SK-N-SH treated with all-trans-retinoic acid at 6 μM for 48 hours (cell line): ENCODE data around the gene UQCRC1.

Experiments used
- ATAC-seq: fragments of 200-7000 bp; cut with Tn5 transposase; 3 replicates; pipeline ENCODE4 v1.9.1; 2020; ENCODE audit warnings: mild to moderate bottlenecking, moderate library complexity
- ARNTL ChIP-seq: fragments of 450-650 bp; formaldehyde crosslinking; IDR thresholded peaks from 2 replicates; pipeline ENCODE4 v1.5.0; 2020; ENCODE audit warnings: low read depth, mild to moderate bottlenecking, moderate library complexity, borderline replicate concordance
- BACH2 ChIP-seq: fragments of 250-450 bp; sonication (Bioruptor Pico); IDR thresholded peaks from 2 replicates; pipeline ENCODE4 v1.9.0; 2021; ENCODE audit warnings: mild to moderate bottlenecking, borderline replicate concordance
- CREB5 ChIP-seq: fragments of 250-450 bp; sonication (Bioruptor Pico); IDR thresholded peaks from 2 replicates; pipeline ENCODE4 v1.5.1; 2020; ENCODE audit warnings: low read depth, mild to moderate bottlenecking, moderate library complexity
- CSDC2 ChIP-seq: fragments of 250-450 bp; sonication (Bioruptor Pico); IDR thresholded peaks from 2 replicates; pipeline ENCODE4 v1.5.0; 2020; ENCODE audit warnings: mild to moderate bottlenecking, moderate library complexity
- CSRNP3 ChIP-seq: fragments of 250-450 bp; sonication (Bioruptor Pico); IDR thresholded peaks from 2 replicates; pipeline ENCODE4 v1.5.1; 2021; ENCODE audit warnings: mild to moderate bottlenecking, moderate library complexity
- ESRRG ChIP-seq: fragments of 250-450 bp; sonication (Bioruptor Pico); IDR thresholded peaks from 2 replicates; pipeline ENCODE4 v1.6.1; 2021; ENCODE audit warnings: mild to moderate bottlenecking
- GLIS3 ChIP-seq: fragments of 250-450 bp; sonication (Bioruptor Pico); IDR thresholded peaks from 2 replicates; pipeline ENCODE4 v1.5.0; 2020; ENCODE audit warnings: mild to moderate bottlenecking, moderate library complexity
- ISL1 ChIP-seq: fragments of 250-450 bp; sonication (Bioruptor Pico); IDR thresholded peaks from 2 replicates; pipeline ENCODE4 v2.1.2; 2022; ENCODE audit warnings: mild to moderate bottlenecking, moderate library complexity
- OSR1 ChIP-seq: fragments of 250-450 bp; sonication (Bioruptor Pico); IDR thresholded peaks from 2 replicates; pipeline ENCODE4 v1.8.0; 2022; ENCODE audit warnings: moderate library complexity, mild to moderate bottlenecking, inconsistent platforms
- PATZ1 ChIP-seq: fragments of 250-450 bp; sonication (Bioruptor Pico); IDR thresholded peaks from 2 replicates; pipeline ENCODE4 v1.8.0; 2020; ENCODE audit warnings: mild to moderate bottlenecking, moderate library complexity, borderline replicate concordance
- POU6F1 ChIP-seq: fragments of 250-450 bp; sonication (Bioruptor Pico); IDR thresholded peaks from 2 replicates; pipeline ENCODE4 v1.8.0; 2021; ENCODE audit warnings: low read depth, mild to moderate bottlenecking, moderate library complexity, borderline replicate concordance
- RARB ChIP-seq: fragments of 250-450 bp; sonication (Bioruptor Pico); IDR thresholded peaks from 2 replicates; pipeline ENCODE4 v1.8.0; 2021; ENCODE audit warnings: mild to moderate bottlenecking, moderate library complexity
- SNAI2 ChIP-seq: fragments of 250-450 bp; sonication (Bioruptor Pico); IDR thresholded peaks from 2 replicates; pipeline ENCODE4 v1.5.0; 2020; ENCODE audit warnings: mild to moderate bottlenecking, moderate library complexity
- TCF4 ChIP-seq: fragments of 250-450 bp; sonication (Bioruptor Pico); IDR thresholded peaks from 2 replicates; pipeline ENCODE4 v1.8.0; 2021; ENCODE audit warnings: mild to moderate bottlenecking, moderate library complexity, borderline replicate concordance
- TOX ChIP-seq: fragments of 250-450 bp; sonication (Bioruptor Pico); IDR thresholded peaks from 2 replicates; pipeline ENCODE4 v1.8.0; 2021; ENCODE audit warnings: mild to moderate bottlenecking, moderate library complexity, borderline replicate concordance
- TSHZ2 ChIP-seq: fragments of 250-450 bp; sonication (Bioruptor Pico); IDR thresholded peaks from 2 replicates; pipeline ENCODE4 v1.5.0; 2020; ENCODE audit warnings: mild to moderate bottlenecking, moderate library complexity
- ZC3H10 ChIP-seq: fragments of 250-450 bp; sonication (Bioruptor Pico); IDR thresholded peaks from 2 replicates; pipeline ENCODE4 v1.5.1; 2021; ENCODE audit warnings: mild to moderate bottlenecking, moderate library complexity
- ZFP3 ChIP-seq: fragments of 250-450 bp; sonication (Bioruptor Pico); IDR thresholded peaks from 2 replicates; pipeline ENCODE4 v1.5.0; 2020; ENCODE audit warnings: mild to moderate bottlenecking, moderate library complexity
- ZFP30 ChIP-seq: fragments of 450-650 bp; formaldehyde crosslinking; IDR thresholded peaks from 2 replicates; pipeline ENCODE4 v1.5.0; 2022; ENCODE audit warnings: mild to moderate bottlenecking, moderate library complexity
- ZNF565 ChIP-seq: fragments of 450-650 bp; formaldehyde crosslinking; conservative IDR thresholded peaks from 2 replicates; pipeline ENCODE4 v1.5.0; 2020; ENCODE audit warnings: low read depth, mild to moderate bottlenecking, moderate library complexity
- ZNF70 ChIP-seq: fragments of 450-650 bp; formaldehyde crosslinking; IDR thresholded peaks from 2 replicates; pipeline ENCODE4 v1.5.0; 2020; ENCODE audit warnings: mild to moderate bottlenecking, moderate library complexity
- ZNF8 ChIP-seq: fragments of 450-650 bp; formaldehyde crosslinking; IDR thresholded peaks from 2 replicates; pipeline ENCODE4 v1.5.0; 2020; ENCODE audit warnings: mild to moderate bottlenecking, moderate library complexity

Gene UQCRC1

GRCh38 chr3:48629894-48630293, 20.4 kb upstream of the UQCRC1 start:
- TF ChIP-seq BACH2 (CRISPR knock-in tag) = no peak
- no peak for TF ChIP-seq SNAI2 (CRISPR knock-in tag)
- TF ChIP-seq RARB (CRISPR knock-in tag) = no peak
- TF ChIP-seq GLIS3 (CRISPR knock-in tag) = no peak
- no peak for TF ChIP-seq ZC3H10 (CRISPR knock-in tag)
- no peak for TF ChIP-seq POU6F1 (CRISPR knock-in tag)
- TF ChIP-seq ISL1 = no peak
- TF ChIP-seq ZFP3 (CRISPR knock-in tag) = no peak
- TF ChIP-seq CREB5 (CRISPR knock-in tag) = no peak
- no peak for TF ChIP-seq ZFP30
- no peak for TF ChIP-seq CSRNP3 (CRISPR knock-in tag)
- no peak for TF ChIP-seq ZNF565 (CRISPR knock-in tag)
- TF ChIP-seq CSDC2 (CRISPR knock-in tag) = no peak
- TF ChIP-seq ZNF8 = no peak
- no peak for TF ChIP-seq ESRRG (CRISPR knock-in tag)
- no peak for TF ChIP-seq TSHZ2 (CRISPR knock-in tag)
- no peak for TF ChIP-seq TOX (CRISPR knock-in tag)
- TF ChIP-seq PATZ1 (CRISPR knock-in tag) = no peak
- TF ChIP-seq ZNF70 = no peak
- no peak for TF ChIP-seq OSR1 (CRISPR knock-in tag)
- no peak for ATAC-seq

- no peak for ATAC-seq
- TF ChIP-seq BACH2 (CRISPR knock-in tag) (no peak), TCF4 (CRISPR knock-in tag) (no peak), ZFP30 (no peak), ZNF8 (no peak), ZNF565 (CRISPR knock-in tag) (no peak), POU6F1 (CRISPR knock-in tag) (no peak), ARNTL (CRISPR knock-in tag) (no peak), CSRNP3 (CRISPR knock-in tag) (no peak), OSR1 (CRISPR knock-in tag) (no peak), ZNF70 (no peak), CREB5 (CRISPR knock-in tag) (no peak)
Measured at GRCh38 chr3:48628277-48629017, 19.0 kb upstream of the UQCRC1 start.
